Type B pancreatic cell (in vitro differentiated cells): ENCODE results near the gene PRKCA. TPM values are rescaled to one million over a fixed set of nuclear protein-coding genes. Genes with fewer than 3 reads are reported as not detected.

Source experiments
- DNase-seq: peaks from one replicate; pipeline ENCODE4 v3.0.0; 2021; ENCODE audit warnings: mixed read lengths; ENCODE audit not compliant: unreplicated experiment; ENCODE audit errors: extremely low spot score
- H3K27ac Mint-ChIP-seq: 2 replicates; pipeline ENCODE4 v1.8.0; 2021; ENCODE audit warnings: mild to moderate bottlenecking, mixed read lengths
- H3K27me3 Mint-ChIP-seq: 2 replicates; pipeline ENCODE4 v1.8.0; 2021; ENCODE audit warnings: mixed read lengths
- H3K36me3 Mint-ChIP-seq: 2 replicates; pipeline ENCODE4 v1.8.0; 2021; ENCODE audit warnings: mixed read lengths
- H3K4me1 Mint-ChIP-seq: one replicate; pipeline ENCODE4 v1.8.0; 2021; ENCODE audit warnings: mixed read lengths; ENCODE audit not compliant: unreplicated experiment
- H3K4me3 Mint-ChIP-seq: 2 replicates; pipeline ENCODE4 v1.8.0; 2021; ENCODE audit warnings: mild to moderate bottlenecking, mixed read lengths
- H3K9me3 Mint-ChIP-seq: 2 replicates; pipeline ENCODE4 v1.8.0; 2021; ENCODE audit warnings: mixed read lengths
- CTCF ChIP-seq: fragments of 200-600 bp; sonication (generic); conservative IDR thresholded peaks from 2 replicates; pipeline ENCODE4 v1.5.0; 2021; ENCODE audit warnings: antibody characterized with exemption, mild to moderate bottlenecking
- total RNA-seq: library from RNA; stranded (reverse); gene quantifications from 2 replicates; pipeline ENCODE4 v1.2.1, GENCODE V29; 2021; ENCODE audit warnings: low replicate concordance

The PRKCA gene
- total RNA-seq, 1 donor from 2014 or later = 16.1 TPM

DNA sequence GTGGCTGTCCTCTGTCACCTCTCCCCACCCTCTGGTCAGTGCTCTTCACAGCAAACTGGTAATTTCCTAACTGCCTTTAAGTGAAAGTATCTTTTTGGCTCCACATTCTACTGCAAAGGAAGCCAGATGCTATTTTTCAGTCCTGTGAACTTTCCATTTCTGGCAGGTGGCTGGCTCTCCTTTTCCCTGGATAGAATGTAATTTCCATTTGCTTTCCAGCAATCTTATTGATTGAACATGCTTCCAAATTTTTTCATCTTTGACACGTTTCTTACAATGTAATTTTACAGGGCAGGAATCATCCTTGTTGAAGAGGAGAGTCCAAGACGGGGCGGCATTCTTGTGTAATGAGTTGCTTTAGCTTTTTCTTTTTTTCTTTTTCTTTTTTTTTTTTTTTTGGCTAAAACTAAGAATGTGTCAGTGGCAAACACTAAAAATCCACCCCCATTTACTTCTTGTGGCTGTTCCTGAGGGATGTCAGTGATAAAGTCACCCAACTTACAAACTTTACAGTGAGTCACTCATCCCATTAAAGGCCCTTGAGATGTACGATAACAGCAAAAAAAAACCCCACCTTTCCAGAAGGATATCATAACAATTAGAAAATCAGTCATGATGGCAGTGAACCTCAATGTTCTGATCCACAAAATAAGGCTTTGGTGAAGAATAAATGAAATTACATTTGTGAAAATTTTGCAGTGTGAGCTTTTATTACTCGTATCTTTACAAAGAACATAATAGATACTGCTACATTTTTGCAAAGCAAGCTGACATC, 29.4 kb upstream of the PRKCA start:
- no peak for DNase-seq
- no peaks in the 10 kb centered on the region for H3K4me1 Mint-ChIP-seq
- peaks cover 7% of the 10 kb centered on the region for H3K27me3 Mint-ChIP-seq
- no peak overlapping the region for H3K4me3 Mint-ChIP-seq
- no peak for TF ChIP-seq CTCF
- no peaks in the 10 kb centered on the region for H3K36me3 Mint-ChIP-seq
- no peak overlapping the region for H3K27ac Mint-ChIP-seq
- H3K9me3 Mint-ChIP-seq = peaks cover 4% of the 10 kb centered on the region

DNA sequence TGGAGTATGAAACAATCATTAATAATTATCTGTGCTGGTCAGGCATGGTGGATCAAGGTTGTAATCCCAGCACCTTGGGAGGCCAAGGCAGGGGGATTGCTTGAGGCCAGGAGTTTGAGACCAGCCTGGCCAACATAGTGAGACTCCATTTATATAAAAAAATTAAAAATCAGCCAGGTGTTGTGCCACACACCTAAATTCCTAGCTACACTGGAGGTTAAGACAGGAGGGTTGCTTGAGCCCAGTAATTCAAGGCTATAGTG, 28.9 kb upstream of the PRKCA start:
- H3K4me3 Mint-ChIP-seq = no peak overlapping the region
- no peaks in the 10 kb centered on the region for H3K4me1 Mint-ChIP-seq
- no peaks in the 10 kb centered on the region for H3K36me3 Mint-ChIP-seq
- peaks cover 6% of the 10 kb centered on the region for H3K27me3 Mint-ChIP-seq
- TF ChIP-seq CTCF = no peak
- no peak for DNase-seq
- H3K9me3 Mint-ChIP-seq = peaks cover 4% of the 10 kb centered on the region
- H3K27ac Mint-ChIP-seq = no peak overlapping the region

- no peak for TF ChIP-seq CTCF
- Mint-ChIP-seq H3K27ac (no peak overlapping the region), H3K4me1 (no peaks in the 10 kb centered on the region), H3K36me3 (no peaks in the 10 kb centered on the region), H3K9me3 (peaks cover 2% of the 10 kb centered on the region), H3K27me3 (peaks cover 4% of the 10 kb centered on the region), H3K4me3 (no peak overlapping the region)
- no peak for DNase-seq
These were observed 26.8 kb upstream of the PRKCA start for GRCh38 chr17:66275651-66276050.

DNA sequence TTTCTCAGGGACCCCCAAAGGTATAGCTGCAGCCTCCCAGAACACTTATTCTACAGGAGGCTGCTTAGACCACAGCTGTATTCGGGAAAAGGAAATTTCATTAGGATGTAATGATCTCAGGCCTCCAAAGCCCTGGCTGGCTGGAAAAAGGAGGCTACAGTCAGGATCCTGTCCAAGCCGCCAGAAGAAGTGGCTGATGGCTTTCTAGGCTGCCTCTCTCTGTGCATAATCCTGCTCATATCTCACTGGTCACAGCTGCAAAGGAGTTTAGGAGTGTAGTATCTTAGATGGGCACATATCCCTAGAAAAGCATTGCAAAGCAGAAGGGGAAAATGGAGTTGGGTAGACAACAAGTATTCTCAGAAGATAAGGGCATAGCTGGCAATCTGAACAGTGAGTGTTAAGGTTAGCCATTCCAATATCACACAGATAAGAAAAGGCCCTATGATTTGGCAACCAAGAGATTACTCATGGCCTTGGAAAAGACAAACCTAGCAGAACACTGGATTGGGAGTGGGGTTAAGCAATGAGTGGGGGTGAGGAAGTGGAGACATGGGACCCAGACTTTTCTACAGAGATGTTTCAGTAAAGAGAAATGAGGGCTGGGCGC, 26.0 kb upstream of the PRKCA start:
- Mint-ChIP-seq H3K4me1 (no peaks in the 10 kb centered on the region), H3K27ac (no peak overlapping the region), H3K9me3 (no peaks in the 10 kb centered on the region), H3K27me3 (peaks cover 4% of the 10 kb centered on the region), H3K36me3 (no peaks in the 10 kb centered on the region), H3K4me3 (no peak overlapping the region)
- DNase-seq = no peak
- TF ChIP-seq CTCF = no peak

- Mint-ChIP-seq H3K4me3 (no peak overlapping the region), H3K27ac (no peak overlapping the region), H3K36me3 (no peaks in the 10 kb centered on the region), H3K4me1 (no peaks in the 10 kb centered on the region), H3K9me3 (no peaks in the 10 kb centered on the region), H3K27me3 (peaks cover 4% of the 10 kb centered on the region)
- no peak for DNase-seq
- no peak for TF ChIP-seq CTCF
These were observed 25.2 kb upstream of the PRKCA start for GRCh38 chr17:66277191-66277590.
